Measurements from ENCODE around the gene TRIM13. TPM values are rescaled to one million over a fixed set of nuclear protein-coding genes. Genes with fewer than 3 reads are reported as not detected.

TRIM13 gene
- total and polyA plus RNA-seq, 7 donors = 14.7 to 25.9 (median 20.6) TPM

- intact Hi-C loops (cut with DNase I) = no loop called here
- no peak overlapping the region for H3K27ac ChIP-seq
Measured at GRCh38 chr13:50012396-50013169, 15.7 kb downstream of the TRIM13 start.

GRCh38 chr13:50014386-50014785 lies 17.5 kb downstream of the TRIM13 start:
- intact Hi-C loops (cut with DNase I) = no loop called here
- Histone ChIP-seq H3K27ac (no peak overlapping the region), H3K4me3 (no peak overlapping the region), H3K27me3 (ENCODE audit: insufficient read depth in 3 of 3, low read length in 2 of 3) (no peaks in the 10 kb centered on the region), H3K9me3 (no peaks in the 10 kb centered on the region), H3K4me1 (peaks cover 28% of the 10 kb centered on the region), H3K36me3 (ENCODE audit: insufficient read depth in 1 of 2, low read depth in 1 of 2) (peaks cover 7 to 45% of the 10 kb centered on the region in 2 donors)
- DNase-seq (no peak), ATAC-seq (no peak)
- 79 to 98% (median 92%) methylated on average over 1 of the region's 1 CpG for WGBS, 3 donors
- no peak for TF ChIP-seq CTCF (IDR thresholded peaks at IDR 0.05)

More at GRCh38 chr13:50012396-50013169, 15.7 kb downstream of the TRIM13 start:
- peaks cover 7 to 56% of the 10 kb centered on the region in 2 donors for H3K36me3 ChIP-seq (ENCODE audit: insufficient read depth in 1 of 2, low read depth in 1 of 2)
- ATAC-seq (no peak), DNase-seq (no peak)
- H3K4me1 ChIP-seq = peaks cover 17% of the 10 kb centered on the region
- no peaks in the 10 kb centered on the region for H3K27me3 ChIP-seq (ENCODE audit: insufficient read depth in 3 of 3, low read length in 2 of 3)
- TF ChIP-seq CTCF (IDR thresholded peaks at IDR 0.05) = no peak
- H3K4me3 ChIP-seq = no peak overlapping the region
- H3K9me3 ChIP-seq = no peaks in the 10 kb centered on the region
- 87 to 91% (median 88%) methylated on average over 6 of the region's 6 CpGs for WGBS, 3 donors

- 33 to 37% (median 33%) methylated on average over 5 of the region's 5 CpGs for WGBS, 3 donors
- H3K36me3 ChIP-seq (ENCODE audit: insufficient read depth in 1 of 2, low read depth in 1 of 2) = peaks cover 7 to 38% of the 10 kb centered on the region in 2 donors
Measured at GRCh38 chr13:50015258-50015657, 18.4 kb downstream of the TRIM13 start, which contains the start of gene KCNRG. TSS of gene KCNRG (plus strand) at chr13:50015444. CDS start at chr13:50015494, 50 bp downstream.

GRCh38 chr13:50015750-50016149 lies 18.9 kb downstream of the TRIM13 start:
- no peak overlapping the region for H3K4me3 ChIP-seq
- H3K9me3 ChIP-seq = no peaks in the 10 kb centered on the region
- H3K27ac ChIP-seq = peak overlapping the region; percentile 2
- ATAC-seq (no peak), DNase-seq (no peak)
- 37 to 45% (median 44%) methylated on average over 4 of the region's 4 CpGs for WGBS, 3 donors
- H3K27me3 ChIP-seq (ENCODE audit: insufficient read depth in 3 of 3, low read length in 2 of 3) = no peaks in the 10 kb centered on the region
- H3K36me3 ChIP-seq (ENCODE audit: insufficient read depth in 1 of 2, low read depth in 1 of 2) = peaks cover 7 to 38% of the 10 kb centered on the region in 2 donors
- intact Hi-C loops (cut with DNase I) = no loop called here
- TF ChIP-seq CTCF (IDR thresholded peaks at IDR 0.05) = no peak
- peaks cover 28% of the 10 kb centered on the region for H3K4me1 ChIP-seq

More at GRCh38 chr13:50015258-50015657, 18.4 kb downstream of the TRIM13 start, which contains the start of gene KCNRG:
- H3K27me3 ChIP-seq (ENCODE audit: insufficient read depth in 3 of 3, low read length in 2 of 3) = no peaks in the 10 kb centered on the region
- H3K4me1 ChIP-seq = peaks cover 28% of the 10 kb centered on the region
- H3K9me3 ChIP-seq = no peaks in the 10 kb centered on the region
- ATAC-seq (peak in 1 of 4 donors; percentile 21), DNase-seq (no peak)
- intact Hi-C loops (cut with DNase I) = no loop called here
- peak within 1 kb of the TSS; percentile 56 for H3K27ac ChIP-seq
- TF ChIP-seq CTCF (IDR thresholded peaks at IDR 0.05) = no peak
- H3K4me3 ChIP-seq = no peak within 1 kb of the TSS
